Right ventricle myocardium superior (tissue), 1 donor: ENCODE results near the gene SYNE1. TPM values are rescaled to one million over a fixed set of nuclear protein-coding genes. Genes with fewer than 3 reads are reported as not detected.

Source experiments
- ATAC-seq: fragments of 200-7000 bp; cut with Tn5 transposase; one replicate; pipeline ENCODE4 v1.9.1; 2020; ENCODE audit warnings: mild to moderate bottlenecking; ENCODE audit not compliant: poor library complexity
- DNase-seq: peaks from one replicate; pipeline ENCODE4 v3.0.0-alpha.2; 2020
- intact Hi-C: fragments of 100-400 bp; cut with DNase I; formaldehyde crosslinking; loops from one replicate; pipeline ENCODE4 v1.11.2; 2022
- total RNA-seq: library from RNA; stranded (reverse); fragmentation: NEBNext Ultra II Directional; extraction: Animal tissue kit (Norgen Biotek cat#: 25700); gene quantifications from one replicate; pipeline ENCODE4 v1.2.1, GENCODE V29; 2021
- donor health status: DM: no; HTN: yes; CAD: no; lungs with severe emphysema.

SYNE1 gene
- total RNA-seq, 1 donor from 2014 or later = 80.1 TPM

GRCh38 chr6:152404086-152404857 lies 232.9 kb downstream of the SYNE1 start:
- intact Hi-C loops = no loop called here
- DNase-seq = no peak
- no peak for ATAC-seq

GRCh38 chr6:152402791-152403190 lies 234.4 kb downstream of the SYNE1 start:
- DNase-seq (no peak), ATAC-seq (no peak)
- intact Hi-C loops = no loop called here

DNA sequence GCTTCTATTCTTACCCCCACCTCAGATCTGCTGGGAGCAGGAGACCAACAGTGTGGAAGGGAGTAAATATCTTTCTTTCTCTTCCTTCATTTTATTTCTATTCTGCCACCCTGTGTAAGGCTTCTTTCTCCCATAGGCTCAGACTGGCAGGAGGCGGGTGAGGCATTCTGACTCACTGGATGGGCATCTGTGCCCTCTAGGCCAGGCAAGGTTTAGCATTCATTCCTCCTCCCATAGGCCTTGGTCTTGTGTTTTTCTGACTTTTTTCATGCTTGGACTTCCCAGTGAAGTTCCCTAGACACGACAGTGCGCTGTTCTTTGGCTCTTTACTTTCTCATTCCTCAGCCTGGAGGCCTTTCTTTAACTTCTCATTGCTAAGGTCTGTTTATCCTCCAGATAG lies 235.2 kb downstream of the SYNE1 start:
- no peak for DNase-seq
- no peak for ATAC-seq
- intact Hi-C loops = no loop called here

DNA sequence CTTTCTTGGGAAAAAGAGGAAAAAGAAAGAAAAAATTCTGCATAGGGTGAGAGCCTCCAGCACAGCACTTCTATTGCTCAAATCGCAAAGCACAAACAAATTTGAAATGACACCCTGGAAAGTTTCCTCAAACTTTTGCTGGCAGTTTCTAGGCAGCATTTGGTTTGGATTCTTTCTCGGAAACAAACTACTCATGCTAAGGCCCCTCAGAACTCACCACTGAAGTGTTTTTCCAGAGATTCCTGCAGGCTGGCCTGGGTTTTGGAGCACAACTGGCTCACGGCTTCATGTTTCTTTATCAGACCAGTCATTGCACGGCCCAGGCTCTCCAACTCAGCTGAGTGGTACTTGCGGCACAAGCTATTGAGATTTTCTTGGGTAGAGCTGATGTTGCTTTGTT lies 237.8 kb downstream of the SYNE1 start:
- DNase-seq (no peak), ATAC-seq (no peak)
- intact Hi-C loops = no loop called here

GRCh38 chr6:152398993-152399392 lies 238.2 kb downstream of the SYNE1 start:
- ATAC-seq (no peak), DNase-seq (no peak)
- intact Hi-C loops = no loop called here

DNA sequence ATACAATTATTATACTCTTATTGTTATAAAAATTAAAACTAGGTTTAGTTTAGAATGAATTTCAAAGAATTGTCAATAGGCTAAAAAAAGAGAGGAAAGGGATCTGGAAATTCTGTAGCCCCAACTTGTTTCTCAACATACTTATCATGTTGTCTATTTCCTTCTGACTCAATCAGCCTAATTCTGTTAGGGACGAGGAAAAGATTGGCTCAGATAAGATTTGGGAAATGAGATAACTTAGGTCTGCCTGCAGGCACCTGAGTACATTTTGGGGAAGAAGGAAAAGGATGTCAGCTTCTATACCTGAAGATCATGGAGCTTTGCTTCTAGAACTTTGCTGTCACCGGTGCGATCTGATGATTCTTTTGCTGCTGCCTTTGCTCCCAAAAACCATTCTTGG lies 238.8 kb downstream of the SYNE1 start:
- ATAC-seq (no peak), DNase-seq (no peak)
- intact Hi-C loops = no loop called here

GRCh38 chr6:152394303-152394702 lies 242.9 kb downstream of the SYNE1 start:
- intact Hi-C loops = no loop called here
- DNase-seq (no peak), ATAC-seq (no peak)

GRCh38 chr6:152391179-152391880 lies 245.8 kb downstream of the SYNE1 start:
- DNase-seq (no peak), ATAC-seq (no peak)
- intact Hi-C loops = no loop called here

GRCh38 chr6:152387091-152387490 lies 250.1 kb downstream of the SYNE1 start:
- DNase-seq (no peak), ATAC-seq (no peak)
- intact Hi-C loops = no loop called here

DNA sequence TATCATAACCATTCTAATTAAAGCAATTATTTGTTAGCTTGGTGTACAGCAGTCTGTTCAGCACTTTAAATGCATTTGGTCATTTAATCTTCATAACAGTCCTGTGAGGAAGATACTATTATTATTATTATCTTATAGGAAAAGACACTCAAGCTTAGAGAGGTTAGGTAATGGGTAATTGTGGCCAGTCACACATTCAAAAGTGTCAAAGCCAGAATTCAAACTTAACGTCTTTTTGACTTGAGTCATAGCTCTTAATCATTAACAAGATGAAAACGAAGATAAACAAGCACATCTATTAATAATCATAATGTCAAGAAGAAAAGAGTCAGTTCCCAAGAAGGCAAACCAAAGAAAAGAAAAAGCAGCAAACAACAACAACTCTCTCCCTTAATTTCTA lies 251.0 kb downstream of the SYNE1 start:
- DNase-seq = no peak
- intact Hi-C loops = no loop called here
- no peak for ATAC-seq

DNA sequence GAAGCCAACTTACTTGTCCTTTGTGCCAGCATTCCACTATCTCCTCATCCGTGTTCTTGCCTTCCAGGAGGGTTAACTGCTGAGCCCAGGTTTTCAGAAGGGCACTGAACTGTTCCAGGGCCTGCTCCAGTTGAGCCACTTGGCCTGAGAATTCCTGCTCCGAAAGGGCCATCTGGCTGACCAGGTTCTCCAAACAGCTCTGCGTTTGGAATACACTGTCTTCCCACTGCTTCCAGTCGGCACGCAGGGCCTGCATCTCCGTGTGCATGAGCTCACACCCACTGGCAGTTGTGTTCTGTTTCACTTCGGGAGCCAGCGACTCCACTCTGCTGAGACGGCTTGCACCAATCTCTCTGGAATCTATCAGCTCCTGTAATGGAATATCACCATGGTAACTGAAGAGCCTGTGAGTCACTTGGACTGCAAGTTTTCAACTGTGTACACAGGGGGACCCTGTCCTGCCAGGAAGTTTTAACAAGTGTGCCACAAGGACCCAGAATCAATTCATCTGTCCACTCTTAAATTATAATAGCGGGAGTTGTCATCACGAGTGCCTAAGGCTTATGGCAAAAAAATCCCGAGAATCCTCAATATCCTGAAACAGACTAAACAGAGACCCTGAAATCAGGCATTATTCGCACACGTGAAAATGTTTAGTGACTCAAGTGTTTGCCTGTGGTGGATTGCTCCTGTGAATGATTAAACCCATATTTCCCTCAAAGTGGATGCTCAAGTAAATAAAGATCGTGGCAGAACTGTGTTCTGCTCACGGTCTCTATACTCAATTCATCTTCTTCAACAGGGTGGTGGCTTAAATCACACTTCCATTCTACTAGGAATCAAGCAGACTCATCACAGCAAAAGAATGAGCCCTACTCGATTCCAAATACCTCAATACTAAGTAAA lies 255.9 kb downstream of the SYNE1 start:
- DNase-seq (peak; percentile 84), ATAC-seq (peak; percentile 90)
- intact Hi-C loops = no loop called here

GRCh38 chr6:152380351-152380767 lies 256.8 kb downstream of the SYNE1 start:
- DNase-seq = no peak
- intact Hi-C loops = no loop called here
- peak; percentile 89 for ATAC-seq

DNA sequence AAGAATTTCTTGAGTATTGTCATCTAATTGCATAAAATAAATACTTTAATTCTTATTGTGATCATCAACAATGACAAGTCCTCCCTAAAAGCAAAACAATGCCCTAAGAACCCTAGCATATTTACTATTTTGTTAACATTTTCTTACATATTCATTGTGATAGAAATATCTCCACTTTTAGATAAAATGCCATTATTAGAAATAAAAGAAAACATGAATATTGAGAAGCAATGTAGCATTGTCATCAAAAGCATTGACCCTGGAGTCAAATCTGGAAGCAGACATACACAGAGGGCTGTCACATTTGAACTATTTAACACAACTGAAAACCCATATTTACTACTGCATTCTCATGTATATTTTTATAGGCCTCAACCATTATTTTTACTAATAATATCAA lies 257.7 kb downstream of the SYNE1 start:
- no peak for ATAC-seq
- intact Hi-C loops = no loop called here
- no peak for DNase-seq

GRCh38 chr6:152378169-152378568 lies 259.0 kb downstream of the SYNE1 start:
- DNase-seq (no peak), ATAC-seq (no peak)
- intact Hi-C loops = no loop called here

- DNase-seq (no peak), ATAC-seq (no peak)
- intact Hi-C loops = no loop called here
These were observed 262.0 kb downstream of the SYNE1 start for GRCh38 chr6:152375197-152375596.

DNA sequence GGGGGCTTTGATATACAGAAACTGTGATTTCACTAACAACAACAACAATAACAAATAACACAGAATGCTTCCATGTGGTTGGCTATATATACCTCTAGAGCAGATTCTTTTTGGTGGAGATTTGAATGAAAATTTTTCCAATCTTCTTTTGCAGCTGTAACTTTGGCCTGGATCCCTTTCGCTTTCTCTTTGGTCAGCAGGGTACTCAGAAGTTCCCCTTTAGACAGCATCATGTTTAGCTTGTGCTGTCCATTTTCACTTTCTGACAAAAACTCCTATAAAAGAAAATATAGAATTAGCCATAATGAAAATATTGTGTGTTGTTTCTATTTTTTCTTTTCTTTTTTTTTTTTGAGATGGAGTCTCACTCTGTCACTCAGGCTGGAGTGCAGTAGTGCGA lies 264.2 kb downstream of the SYNE1 start:
- DNase-seq (no peak), ATAC-seq (no peak)
- intact Hi-C loops = no loop called here

DNA sequence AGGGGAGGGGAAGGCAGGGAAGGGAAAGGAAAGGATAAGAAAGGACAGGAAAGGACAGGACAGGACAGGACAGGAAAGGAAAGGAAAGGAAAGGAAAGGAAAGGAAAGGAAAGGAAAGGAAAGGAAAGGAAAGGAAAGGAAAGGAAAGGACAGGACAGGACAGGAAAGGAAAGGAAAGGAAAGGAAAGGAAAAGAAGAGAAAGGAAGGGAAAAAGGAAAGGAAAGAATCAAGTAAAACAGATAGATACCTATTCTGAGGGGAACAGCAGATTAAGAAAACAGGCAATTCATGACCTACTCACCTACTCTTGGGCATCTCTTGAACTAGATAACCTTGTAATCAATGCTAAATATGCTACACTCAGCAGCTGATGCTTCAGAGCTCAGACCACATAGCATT lies 265.4 kb downstream of the SYNE1 start:
- intact Hi-C loops = no loop called here
- ATAC-seq (no peak), DNase-seq (no peak)

DNA sequence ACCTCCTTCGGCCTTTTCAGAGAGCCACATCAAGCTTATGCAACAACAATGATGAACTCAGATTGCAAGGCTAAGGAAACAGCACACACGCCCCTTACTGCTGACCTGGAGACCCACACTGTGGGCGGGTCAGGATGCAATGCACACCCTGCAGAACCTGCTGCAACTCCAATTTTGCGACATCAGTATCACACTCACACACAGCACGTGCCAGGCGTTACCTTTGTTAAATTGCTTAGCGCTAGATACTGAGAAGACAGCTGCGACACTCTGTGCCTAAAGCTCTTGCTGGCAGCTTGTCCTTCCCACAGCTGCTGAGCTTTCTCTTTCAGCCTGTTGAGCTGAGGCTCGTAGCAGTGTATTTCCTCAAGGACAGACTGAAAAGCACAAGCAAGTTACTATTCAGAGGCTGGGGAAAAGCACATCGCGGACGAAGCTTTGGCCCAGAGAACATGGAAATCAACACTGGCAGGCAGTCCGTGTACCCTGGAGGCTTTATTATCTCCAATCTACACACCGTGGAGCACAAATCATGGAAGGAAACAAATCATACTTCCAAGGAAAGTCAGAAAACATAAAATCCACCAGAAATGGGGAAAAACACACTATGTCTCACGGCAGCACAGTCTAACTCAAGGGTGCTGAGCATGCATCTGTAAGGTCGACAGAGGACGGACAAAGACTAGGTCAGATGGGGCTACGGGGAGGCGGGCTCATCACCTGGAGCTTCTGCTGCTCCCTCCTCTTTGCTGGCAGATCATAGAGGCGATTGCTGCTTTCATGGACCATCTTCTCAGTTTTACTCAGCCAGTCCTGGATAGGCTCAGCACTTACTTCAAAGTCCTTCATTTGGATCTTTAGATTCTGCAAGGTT lies 268.2 kb downstream of the SYNE1 start:
- DNase-seq (peak; percentile 62), ATAC-seq (peak; percentile 90)
- intact Hi-C loops = no loop called here

DNA sequence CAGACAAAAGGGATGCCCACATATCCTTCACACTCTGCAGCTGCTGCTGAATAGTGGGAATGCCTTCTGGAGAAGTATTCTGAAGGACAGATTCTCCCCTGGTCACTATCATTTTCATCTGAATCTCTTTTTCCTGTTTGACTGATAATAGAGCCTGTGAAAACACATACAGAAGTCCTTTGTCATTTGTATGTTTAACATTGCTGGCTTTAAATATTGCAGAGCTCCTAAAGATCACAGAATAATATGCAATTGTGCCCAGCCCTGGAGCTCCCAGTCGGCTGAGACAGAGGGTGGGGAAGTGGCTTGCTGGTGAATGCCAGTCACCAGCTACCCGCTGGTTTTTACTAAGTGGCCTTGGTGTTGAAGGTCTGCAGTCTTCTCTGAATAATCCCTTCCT lies 272.3 kb downstream of the SYNE1 start:
- intact Hi-C loops = no loop called here
- ATAC-seq (no peak), DNase-seq (no peak)
